NCI-H526 (cell line): Measurements from ENCODE around the gene HIP1.
A peak's percentile ranks its signal among the peaks of the same experiment; 100 is the strongest.
"Not testable (repeated sequence)": the region's sequence is repeated elsewhere in the genome, so short reads cannot be mapped to it uniquely, and the experiment has no call there.

ENCODE experiments used
- DNase-seq, 2 experiments: peaks; one replicate each; lab custom pipeline; 2025; lab: John Stamatoyannopoulos, UW

The HIP1 gene

GRCh38 chr7:75573477-75574019, 165.2 kb downstream of the HIP1 start:
- DNase-seq: no peak

GRCh38 chr7:75572814-75573213, 165.9 kb downstream of the HIP1 start:
- no peak for DNase-seq

- DNase-seq: no peak
These were observed 166.3 kb downstream of the HIP1 start for GRCh38 chr7:75572396-75572795.

- no peak for DNase-seq
These were observed 167.5 kb downstream of the HIP1 start for GRCh38 chr7:75571209-75571608.

- not testable (repeated sequence) for DNase-seq
These were observed 169.0 kb downstream of the HIP1 start for GRCh38 chr7:75569629-75570282.

- no peak for DNase-seq
These were observed 170.7 kb downstream of the HIP1 start for GRCh38 chr7:75567948-75568595.

GRCh38 chr7:75565132-75565837, 173.5 kb downstream of the HIP1 start:
- no peak for DNase-seq

GRCh38 chr7:75563171-75563570, 175.6 kb downstream of the HIP1 start:
- no peak for DNase-seq

- no peak for DNase-seq
These were observed 178.8 kb downstream of the HIP1 start for GRCh38 chr7:75559976-75560365.

GRCh38 chr7:75559355-75559975, 179.3 kb downstream of the HIP1 start:
- DNase-seq: no peak

- DNase-seq: not testable (repeated sequence)
These were observed 181.9 kb downstream of the HIP1 start for GRCh38 chr7:75556835-75557234.

GRCh38 chr7:75555736-75556135, 183.0 kb downstream of the HIP1 start:
- no peak for DNase-seq

- no peak for DNase-seq
These were observed 192.3 kb downstream of the HIP1 start for GRCh38 chr7:75546237-75547015.

GRCh38 chr7:75537731-75538130, 201.0 kb downstream of the HIP1 start:
- no peak for DNase-seq

GRCh38 chr7:75536940-75537538, 201.7 kb downstream of the HIP1 start:
- no peak for DNase-seq

GRCh38 chr7:75536491-75536890, 202.2 kb downstream of the HIP1 start:
- DNase-seq: no peak

GRCh38 chr7:75534727-75535307, 203.9 kb downstream of the HIP1 start:
- no peak for DNase-seq

- no peak for DNase-seq
These were observed 204.8 kb downstream of the HIP1 start for GRCh38 chr7:75533926-75534325.

GRCh38 chr7:75532639-75533038, 206.1 kb downstream of the HIP1 start:
- DNase-seq: no peak

GRCh38 chr7:75531359-75531821, 207.4 kb downstream of the HIP1 start:
- DNase-seq: no peak

- peak; percentile 15 to 33 for DNase-seq
These were observed 211.5 kb downstream of the HIP1 start for GRCh38 chr7:75527224-75527722.
